ENCODE data around the gene RBBP6. TPM values are rescaled to one million over a fixed set of nuclear protein-coding genes. Genes with fewer than 3 reads are reported as not detected.

Gene RBBP6
- total and polyA plus RNA-seq, 9 of the 15 experiments (the other 6 are each of a cell fraction or from before 2014, with no cell fraction given), result 19.2 to 76.6 (median 42.7) TPM

DNA sequence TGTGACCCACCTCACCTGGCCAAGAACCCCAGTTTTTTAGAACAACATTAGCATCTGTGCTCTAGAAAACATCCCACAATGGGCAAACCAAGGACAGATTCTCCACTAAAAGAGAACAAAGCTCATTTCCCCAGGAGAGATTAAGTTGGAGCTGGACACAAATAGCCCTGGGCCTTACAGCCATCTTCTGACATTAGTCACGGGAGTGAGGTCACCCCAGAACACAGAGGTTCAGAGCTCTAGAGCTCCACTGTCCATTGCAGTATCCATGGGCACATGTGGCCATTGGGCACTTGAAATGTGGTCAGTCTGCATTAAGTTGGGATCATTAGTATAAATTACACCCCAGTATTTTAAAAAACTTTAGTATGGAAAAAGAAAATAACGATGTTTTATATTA, 47.6 kb upstream of the RBBP6 start:
- Histone ChIP-seq H3K9me3 (replicated peaks; ENCODE audit: control insufficient read depth, insufficient read depth, low read depth, low read length) (no peaks in the 10 kb centered on the region), H3K79me2 (ENCODE audit: control insufficient read depth, insufficient read depth, low read length) (no peaks in the 10 kb centered on the region), H3K4me2 (ENCODE audit: insufficient read depth, low read length) (no peak overlapping the region), H3K4me1 (replicated peaks in 1 of 2; ENCODE audit: control insufficient read depth in 2 of 2, insufficient read depth in 2 of 2, low read length in 2 of 2) (peaks cover 0 to 3% of the 10 kb centered on the region in 2 experiments; a peak in 1 of 5 replicates), H3K27me3 (ENCODE audit: control insufficient read depth in 2 of 2, insufficient read depth in 2 of 2, low read length in 2 of 2) (peaks cover 10 to 22% of the 10 kb centered on the region in 2 experiments), H3K4me3 (no peak overlapping the region), H2AFZ (ENCODE audit: low read depth, low read length) (no peak overlapping the region; the same call in 1 of the 2 replicates), H3K9ac (ENCODE audit: insufficient read depth in 1 of 2, low read depth in 2 of 2, low read length in 2 of 2) (no peak overlapping the region), H4K20me1 (replicated peaks; ENCODE audit: control insufficient read depth, insufficient read depth, low read length) (no peaks in the 10 kb centered on the region; the same call in 1 of the 2 replicates), H3K9me1 (ENCODE audit: control insufficient read depth, insufficient read depth, low read length) (no peaks in the 10 kb centered on the region), H3K27ac (ENCODE audit: extremely low read depth, low read depth, low read length) (no peak overlapping the region), H3K36me3 (ENCODE audit: control insufficient read depth, insufficient read depth, low read length) (no peaks in the 10 kb centered on the region)
- POLR2A ChIA-PET, result interaction anchor here (0.6 kb wide), 1 partner anchor 1737 kb away, joined by 3 read pairs; no protein-coding TSS in a partner anchor
- ATAC-seq (no peak), DNase-seq (ENCODE audit: extremely low read depth in 1 of 4, low spot score in 3 of 4) (no peak), FAIRE-seq (no peak)
- BruUV-seq (replicated peaks), result no TSS peak
- WGBS (ENCODE audit: insufficient coverage, low coverage, missing lambda C conversion rate), result 0% methylated on average over 2 of the region's 2 CpGs
- in situ Hi-C loops (cut with MboI) (no loop called here), intact Hi-C loops (cut with micrococcal nuclease) (loop anchor here (10.0 kb wide), 1 partner anchor 157 kb away; no protein-coding TSS in a partner anchor)
- TF ChIP-seq, protein P1, sequence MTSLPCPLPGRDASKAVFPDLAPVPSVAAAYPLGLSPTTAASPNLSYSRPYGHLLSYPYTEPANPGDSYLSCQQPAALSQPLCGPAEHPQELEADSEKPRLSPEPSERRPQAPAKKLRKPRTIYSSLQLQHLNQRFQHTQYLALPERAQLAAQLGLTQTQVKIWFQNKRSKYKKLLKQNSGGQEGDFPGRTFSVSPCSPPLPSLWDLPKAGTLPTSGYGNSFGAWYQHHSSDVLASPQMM (CRISPR knock-in tag; IDR thresholded peaks at IDR 0.05), result no peak
- CTCF ChIA-PET (ENCODE audit: low intra/inter-chr PET ratio), result no interaction called here

DNA sequence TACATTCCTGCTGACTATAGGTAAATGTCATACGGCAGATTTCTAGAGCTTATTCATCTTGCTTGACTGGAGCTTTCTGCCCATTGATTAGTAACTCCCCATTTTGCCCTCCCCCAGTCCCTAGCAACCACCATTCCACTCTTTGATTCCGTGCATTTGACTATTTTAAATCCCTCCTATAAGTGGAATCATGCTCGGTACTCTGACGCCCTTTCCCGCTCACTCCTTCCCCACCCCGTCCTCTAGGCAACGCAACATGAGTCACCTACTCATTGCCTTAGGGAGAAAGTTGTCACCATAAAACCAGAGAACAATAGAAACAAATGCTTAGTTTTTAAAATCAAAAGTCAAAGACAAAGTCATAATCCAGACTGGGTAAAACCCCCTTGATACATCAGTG, 45.5 kb upstream of the RBBP6 start:
- Histone ChIP-seq H3K79me2 (ENCODE audit: control insufficient read depth, insufficient read depth, low read length) (no peaks in the 10 kb centered on the region), H3K9me3 (replicated peaks; ENCODE audit: control insufficient read depth, insufficient read depth, low read depth, low read length) (no peaks in the 10 kb centered on the region), H4K20me1 (replicated peaks; ENCODE audit: control insufficient read depth, insufficient read depth, low read length) (no peaks in the 10 kb centered on the region; the same call in 1 of the 2 replicates), H3K4me3 (no peak overlapping the region), H3K9me1 (ENCODE audit: control insufficient read depth, insufficient read depth, low read length) (no peaks in the 10 kb centered on the region), H3K4me2 (ENCODE audit: insufficient read depth, low read length) (no peak overlapping the region), H2AFZ (ENCODE audit: low read depth, low read length) (no peak overlapping the region), H3K27me3 (ENCODE audit: control insufficient read depth in 2 of 2, insufficient read depth in 2 of 2, low read length in 2 of 2) (peaks cover 8 to 19% of the 10 kb centered on the region in 2 experiments), H3K4me1 (replicated peaks in 1 of 2; ENCODE audit: control insufficient read depth in 2 of 2, insufficient read depth in 2 of 2, low read length in 2 of 2) (peaks cover 0 to 3% of the 10 kb centered on the region in 2 experiments; a peak in 1 of 5 replicates), H3K27ac (ENCODE audit: extremely low read depth, low read depth, low read length) (no peak overlapping the region), H3K36me3 (ENCODE audit: control insufficient read depth, insufficient read depth, low read length) (no peaks in the 10 kb centered on the region), H3K9ac (ENCODE audit: insufficient read depth in 1 of 2, low read depth in 2 of 2, low read length in 2 of 2) (no peak overlapping the region)
- in situ Hi-C loops (cut with MboI) (no loop called here), intact Hi-C loops (cut with micrococcal nuclease) (loop anchor here (10.0 kb wide), 1 partner anchor 159 kb away; no protein-coding TSS in a partner anchor)
- ATAC-seq (0 out of 3 replicates have a peak, but pooled peaks have one; percentile 45), FAIRE-seq (no peak), DNase-seq (ENCODE audit: extremely low read depth in 1 of 4, low spot score in 3 of 4) (peak in 1 of 4 experiments; percentile 21)
- POLR2A ChIA-PET, result no interaction called here
- 10% methylated on average over 7 of the region's 7 CpGs for WGBS (ENCODE audit: insufficient coverage, low coverage, missing lambda C conversion rate)
- BruUV-seq (replicated peaks), result no TSS peak
- CTCF ChIA-PET (ENCODE audit: low intra/inter-chr PET ratio), result no interaction called here
- TF ChIP-seq POLR3G (IDR thresholded peaks at IDR 0.05; ENCODE audit: extremely low read depth, insufficient read length, insufficient replicate concordance) (no peak), ZC3H11A (IDR thresholded peaks at IDR 0.05; ENCODE audit: low read depth, low read length) (no peak), ZNF184 (CRISPR knock-in tag; IDR thresholded peaks at IDR 0.05) (no peak), RFX1 (IDR thresholded peaks at IDR 0.05) (peak; percentile 47), LCOR (CRISPR knock-in tag; IDR thresholded peaks at IDR 0.05) (no peak), PRPF4 (IDR thresholded peaks at IDR 0.05; ENCODE audit: insufficient read depth, low read depth, low read length, poor library complexity, severe bottlenecking) (no peak), CREM (IDR thresholded peaks at IDR 0.05; ENCODE audit: low read depth) (no peak), ZNF316 (IDR thresholded peaks at IDR 0.05) (0 out of 2 replicates have a peak, but pooled peaks have one; percentile 2), SMAD2 (IDR thresholded peaks at IDR 0.05; ENCODE audit: low read depth, low read length) (no peak)
- TF ChIP-seq, protein P2, sequence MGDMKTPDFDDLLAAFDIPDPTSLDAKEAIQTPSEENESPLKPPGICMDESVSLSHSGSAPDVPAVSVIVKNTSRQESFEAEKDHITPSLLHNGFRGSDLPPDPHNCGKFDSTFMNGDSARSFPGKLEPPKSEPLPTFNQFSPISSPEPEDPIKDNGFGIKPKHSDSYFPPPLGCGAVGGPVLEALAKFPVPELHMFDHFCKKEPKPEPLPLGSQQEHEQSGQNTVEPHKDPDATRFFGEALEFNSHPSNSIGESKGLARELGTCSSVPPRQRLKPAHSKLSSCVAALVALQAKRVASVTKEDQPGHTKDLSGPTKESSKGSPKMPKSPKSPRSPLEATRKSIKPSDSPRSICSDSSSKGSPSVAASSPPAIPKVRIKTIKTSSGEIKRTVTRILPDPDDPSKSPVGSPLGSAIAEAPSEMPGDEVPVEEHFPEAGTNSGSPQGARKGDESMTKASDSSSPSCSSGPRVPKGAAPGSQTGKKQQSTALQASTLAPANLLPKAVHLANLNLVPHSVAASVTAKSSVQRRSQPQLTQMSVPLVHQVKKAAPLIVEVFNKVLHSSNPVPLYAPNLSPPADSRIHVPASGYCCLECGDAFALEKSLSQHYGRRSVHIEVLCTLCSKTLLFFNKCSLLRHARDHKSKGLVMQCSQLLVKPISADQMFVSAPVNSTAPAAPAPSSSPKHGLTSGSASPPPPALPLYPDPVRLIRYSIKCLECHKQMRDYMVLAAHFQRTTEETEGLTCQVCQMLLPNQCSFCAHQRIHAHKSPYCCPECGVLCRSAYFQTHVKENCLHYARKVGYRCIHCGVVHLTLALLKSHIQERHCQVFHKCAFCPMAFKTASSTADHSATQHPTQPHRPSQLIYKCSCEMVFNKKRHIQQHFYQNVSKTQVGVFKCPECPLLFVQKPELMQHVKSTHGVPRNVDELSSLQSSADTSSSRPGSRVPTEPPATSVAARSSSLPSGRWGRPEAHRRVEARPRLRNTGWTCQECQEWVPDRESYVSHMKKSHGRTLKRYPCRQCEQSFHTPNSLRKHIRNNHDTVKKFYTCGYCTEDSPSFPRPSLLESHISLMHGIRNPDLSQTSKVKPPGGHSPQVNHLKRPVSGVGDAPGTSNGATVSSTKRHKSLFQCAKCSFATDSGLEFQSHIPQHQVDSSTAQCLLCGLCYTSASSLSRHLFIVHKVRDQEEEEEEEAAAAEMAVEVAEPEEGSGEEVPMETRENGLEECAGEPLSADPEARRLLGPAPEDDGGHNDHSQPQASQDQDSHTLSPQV (IDR thresholded peaks at IDR 0.05), result no peak
